Activated CD8-positive, alpha-beta memory T cell treated with anti-CD3 and anti-CD28 coated beads, Interleukin-2, amount 50 U/mL, for 48 hours (primary cell): ENCODE measurements around the gene ACSS2.

Source experiments
- DNase-seq: peaks from one replicate; pipeline ENCODE4 v3.0.0-alpha.2; 2020

The ACSS2 gene

DNA sequence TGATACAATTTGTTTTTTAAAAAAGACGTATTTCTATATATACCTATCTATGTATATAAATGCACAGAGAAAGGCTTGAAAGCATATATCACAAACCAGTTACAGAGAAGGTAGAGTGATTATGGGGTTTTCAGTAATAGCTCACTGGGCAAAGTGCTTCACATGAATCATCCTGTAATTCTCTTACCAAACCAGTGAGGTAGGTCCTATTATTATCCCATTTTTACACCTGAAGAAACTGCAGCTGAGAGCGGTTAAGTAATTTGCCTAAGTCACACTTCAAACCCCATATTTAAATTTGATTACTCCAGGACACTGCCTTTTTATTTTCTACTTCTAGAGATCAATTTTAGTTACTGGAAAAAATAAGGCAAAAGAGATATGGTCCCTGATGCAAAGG lies 74.8 kb downstream of the ACSS2 start:
- no peak for DNase-seq

DNA sequence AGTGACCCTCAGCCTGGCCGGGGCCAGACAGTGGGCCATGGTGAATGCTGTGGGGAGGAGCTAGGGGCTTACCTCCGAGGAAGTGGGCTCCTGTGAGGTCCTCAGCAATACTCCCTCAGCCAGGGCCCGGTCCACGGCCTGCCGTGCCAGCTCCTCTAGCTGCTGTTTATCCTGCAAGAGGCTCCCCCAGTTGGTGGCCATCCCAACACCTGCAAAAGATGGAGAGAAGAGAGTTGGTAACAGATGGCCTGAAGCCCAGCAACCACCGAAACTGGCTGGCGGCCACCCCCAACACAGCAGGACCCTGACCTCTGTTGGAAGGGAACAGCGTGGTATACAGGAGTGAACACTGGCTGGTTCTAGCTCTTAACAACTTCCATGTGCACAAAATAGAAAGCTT lies 75.2 kb downstream of the ACSS2 start:
- DNase-seq: no peak

DNA sequence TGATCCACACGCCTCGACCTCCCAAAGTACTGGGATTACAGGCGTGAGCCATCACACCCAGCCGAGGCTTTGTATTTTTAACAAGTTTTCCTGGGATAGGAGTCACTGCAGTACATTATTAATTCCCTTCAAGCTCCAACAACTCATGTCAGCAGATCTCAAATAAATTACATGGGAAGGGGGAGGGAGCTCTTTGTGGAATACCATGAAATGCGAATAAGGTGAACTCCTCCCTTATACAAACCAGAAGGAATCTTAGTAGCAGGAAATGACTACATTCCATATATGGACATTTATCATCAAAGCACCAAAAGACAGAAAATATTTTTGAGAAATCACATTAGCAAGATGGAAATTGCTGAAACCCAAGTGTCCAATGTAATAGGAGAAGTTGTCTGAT lies 76.3 kb downstream of the ACSS2 start:
- no peak for DNase-seq

DNA sequence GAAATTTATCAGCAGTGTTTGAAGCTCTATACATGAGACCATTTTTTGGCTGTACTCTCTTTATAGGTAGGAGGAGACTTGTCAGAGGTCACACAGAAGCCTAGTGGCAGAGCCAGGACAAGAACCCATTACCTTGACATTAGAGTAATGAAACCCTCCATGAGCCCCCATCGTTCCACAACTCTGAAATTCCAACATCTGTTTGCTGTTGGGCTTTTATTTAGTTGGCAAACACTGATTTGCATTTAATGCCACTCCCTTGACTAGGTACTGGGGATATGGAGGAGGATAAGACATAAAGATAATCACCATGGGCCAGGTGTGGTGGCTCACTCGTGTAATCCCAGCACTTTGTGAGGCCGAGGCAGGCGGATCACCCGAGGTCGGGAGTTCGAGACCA lies 77.5 kb downstream of the ACSS2 start:
- DNase-seq: no peak

DNA sequence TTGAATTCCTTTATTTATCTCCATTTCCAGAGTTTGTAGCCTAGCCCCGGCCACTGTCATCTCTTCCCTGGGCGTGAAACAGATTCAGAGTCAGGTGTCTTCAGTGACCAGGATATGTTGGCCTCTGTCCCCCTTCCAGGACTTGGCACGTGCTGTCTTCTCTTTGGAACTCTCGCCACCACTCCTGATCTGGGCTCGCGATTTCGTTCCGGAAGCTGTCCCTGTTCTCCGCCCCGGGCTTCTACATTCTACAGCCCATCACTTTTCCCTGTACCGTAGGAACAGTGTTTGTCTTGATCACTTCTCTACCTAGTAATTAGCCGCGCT lies 78.5 kb downstream of the ACSS2 start:
- no peak for DNase-seq

GRCh38 chr20:34955231-34956040 lies 79.0 kb downstream of the ACSS2 start, which contains the start of the genes GSS and MYH7B:
Gene GSS (minus strand): TSS chr20:34955806. CDS start chr20:34951852, 3,954 bp downstream.
Gene MYH7B (plus strand): TSS chr20:34955868. CDS start chr20:34978006, 22,138 bp downstream.
- peak; percentile 100 for DNase-seq

GRCh38 chr20:34956041-34956458 lies 79.6 kb downstream of the ACSS2 start:
- DNase-seq: no peak

- no peak for DNase-seq
These were observed 80.5 kb downstream of the ACSS2 start for GRCh38 chr20:34956751-34957472.

GRCh38 chr20:34964486-34964885 lies 88.1 kb downstream of the ACSS2 start:
- no peak for DNase-seq

GRCh38 chr20:34965051-34965450 lies 88.6 kb downstream of the ACSS2 start:
- DNase-seq: no peak

DNA sequence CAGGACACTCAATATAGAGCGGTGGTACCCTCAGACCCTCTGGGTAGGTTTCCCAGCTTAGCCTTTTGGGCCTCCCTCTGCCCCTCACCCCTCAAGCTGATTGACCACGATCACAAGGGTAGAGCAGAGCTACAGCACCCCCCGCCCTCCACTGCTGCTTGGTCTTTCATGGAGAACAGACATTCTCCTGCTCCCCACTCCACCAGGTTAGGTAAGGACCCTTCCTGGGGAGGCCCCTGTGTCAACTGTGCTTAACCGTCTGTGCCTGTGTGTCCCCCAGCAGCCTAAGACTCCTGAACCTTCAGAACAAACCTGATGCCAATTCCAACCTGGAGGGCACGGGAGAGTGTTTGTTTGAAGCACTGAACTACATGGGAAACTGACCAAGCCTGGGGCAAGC lies 91.0 kb downstream of the ACSS2 start:
- DNase-seq: no peak

- no peak for DNase-seq
These were observed 91.8 kb downstream of the ACSS2 start for GRCh38 chr20:34968042-34968775.

- DNase-seq: no peak
These were observed 93.9 kb downstream of the ACSS2 start for GRCh38 chr20:34970193-34970840.

- DNase-seq: no peak
These were observed 94.6 kb downstream of the ACSS2 start for GRCh38 chr20:34970846-34971560.

DNA sequence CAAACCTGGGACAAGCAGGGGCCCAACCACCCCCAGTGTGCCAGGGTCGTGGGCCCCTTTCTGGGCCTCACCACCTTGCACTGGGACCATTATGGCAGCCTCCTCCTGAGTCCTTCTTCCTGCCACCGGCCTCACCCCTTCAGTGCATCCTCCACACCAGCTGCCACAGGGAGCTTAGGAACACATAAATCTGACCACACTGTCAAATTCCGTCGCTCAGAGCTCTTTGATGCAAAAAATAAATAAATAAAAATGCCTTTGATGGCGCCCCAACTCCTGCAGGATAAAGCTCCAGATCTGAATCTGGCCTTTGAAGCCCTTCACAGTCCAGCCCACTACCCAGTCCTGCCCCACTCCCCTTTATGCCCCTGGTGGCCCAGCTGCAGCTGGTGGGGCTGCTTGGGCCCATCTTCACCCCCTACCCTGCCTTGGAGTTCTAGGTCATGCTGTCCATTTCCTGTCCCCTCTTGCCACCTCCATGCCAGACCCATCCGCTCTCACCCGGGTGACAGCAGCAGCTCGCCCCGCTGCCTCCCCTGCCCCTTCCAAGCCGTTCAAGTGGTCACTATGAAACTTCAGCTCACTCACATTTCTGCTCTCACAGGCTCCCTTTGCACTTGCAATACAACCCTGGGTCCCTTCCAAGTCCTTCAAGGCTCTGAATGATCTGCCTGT lies 95.3 kb downstream of the ACSS2 start:
- no peak for DNase-seq

DNA sequence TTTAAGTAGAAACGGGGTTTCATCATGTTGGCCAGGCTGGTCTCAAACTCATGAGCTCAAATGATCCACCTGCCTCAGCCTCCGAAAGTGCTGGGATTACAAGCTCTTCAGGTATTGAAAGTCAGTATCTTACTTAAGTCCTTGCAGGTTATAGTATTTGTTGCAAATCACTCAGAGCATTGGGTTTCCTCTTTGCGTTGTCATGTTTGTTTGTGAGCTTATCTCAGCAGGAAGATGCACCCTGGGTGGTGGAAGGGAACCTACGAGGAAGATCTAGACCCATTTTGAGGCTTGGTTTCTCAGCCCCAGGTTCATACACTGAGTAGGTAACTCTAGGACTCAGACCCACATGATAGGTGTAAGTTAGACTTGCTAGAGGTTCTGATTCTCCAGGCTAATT lies 97.8 kb downstream of the ACSS2 start:
- DNase-seq: no peak

DNA sequence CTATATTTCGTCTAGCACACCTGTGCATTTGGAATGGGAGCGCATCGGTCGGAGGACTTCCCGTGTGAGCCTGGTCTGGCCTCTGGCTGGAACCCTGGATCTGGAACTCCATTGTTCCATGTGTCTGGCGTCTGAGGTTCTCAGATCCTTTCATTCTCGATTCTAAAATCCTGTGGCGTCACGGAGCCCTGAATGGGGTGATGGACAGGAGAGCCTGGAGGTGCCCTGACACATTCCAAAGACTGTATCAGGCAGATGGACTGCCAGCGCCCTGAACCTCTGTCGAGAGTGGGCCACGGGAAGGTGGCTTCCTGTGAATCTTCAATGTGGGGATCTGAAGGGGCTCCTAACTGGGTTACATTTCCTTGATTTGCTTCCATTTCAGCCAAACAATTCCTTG lies 99.9 kb downstream of the ACSS2 start:
- no peak for DNase-seq
